HG03196 (cell line): ENCODE measurements around the gene FANCD2.
"Not testable (repeated sequence)": the region's sequence is repeated elsewhere in the genome, so short reads cannot be mapped to it uniquely, and the experiment has no call there.

ENCODE experiments used
- ATAC-seq: cut with Tn5 transposase; IDR thresholded peaks from one replicate; pipeline ENCODE4 v1.9.1; 2021; ENCODE audit not compliant: unreplicated experiment

The FANCD2 gene

DNA sequence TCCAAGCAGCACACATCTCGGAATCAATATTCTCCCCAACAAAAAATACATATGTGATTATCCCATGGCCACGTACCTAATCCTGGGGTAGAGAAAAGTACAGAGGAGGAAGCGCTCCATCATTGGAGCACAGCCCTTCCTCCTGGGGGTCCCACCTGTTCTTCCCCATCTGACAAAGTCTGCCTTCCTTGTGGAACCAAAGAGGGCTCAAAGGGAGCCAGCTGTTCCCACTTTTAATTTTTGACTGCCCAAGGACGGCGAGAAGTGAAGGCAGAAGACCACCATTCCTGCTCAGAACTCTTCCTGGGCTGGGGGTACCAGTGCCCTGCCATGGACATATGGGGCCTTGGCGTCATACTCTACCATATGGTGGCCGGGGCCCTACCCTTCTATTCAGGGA, 14.1 kb upstream of the FANCD2 start:
- no peak for ATAC-seq

DNA sequence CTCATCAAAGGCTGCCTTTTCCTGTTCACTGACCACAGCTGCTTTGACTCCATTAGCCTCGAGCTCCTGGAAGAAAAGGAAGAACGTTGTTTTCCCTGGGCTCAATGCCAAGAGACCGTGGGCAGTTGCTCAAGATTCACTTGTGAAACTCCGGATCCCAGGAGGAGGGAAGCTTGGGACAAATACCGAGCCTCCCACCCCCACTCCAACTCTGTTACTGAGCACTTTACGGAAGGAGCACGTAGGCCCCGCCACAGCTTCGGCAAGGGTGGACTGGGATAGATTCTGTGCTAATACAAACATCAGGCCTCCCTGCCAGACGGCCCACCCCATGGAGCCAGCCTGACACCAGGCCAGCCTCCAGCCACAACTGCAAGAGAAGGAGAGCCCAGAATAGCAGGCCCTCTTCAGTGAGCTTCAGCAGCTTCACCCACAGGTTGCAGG, 10.8 kb upstream of the FANCD2 start:
- no peak for ATAC-seq

DNA sequence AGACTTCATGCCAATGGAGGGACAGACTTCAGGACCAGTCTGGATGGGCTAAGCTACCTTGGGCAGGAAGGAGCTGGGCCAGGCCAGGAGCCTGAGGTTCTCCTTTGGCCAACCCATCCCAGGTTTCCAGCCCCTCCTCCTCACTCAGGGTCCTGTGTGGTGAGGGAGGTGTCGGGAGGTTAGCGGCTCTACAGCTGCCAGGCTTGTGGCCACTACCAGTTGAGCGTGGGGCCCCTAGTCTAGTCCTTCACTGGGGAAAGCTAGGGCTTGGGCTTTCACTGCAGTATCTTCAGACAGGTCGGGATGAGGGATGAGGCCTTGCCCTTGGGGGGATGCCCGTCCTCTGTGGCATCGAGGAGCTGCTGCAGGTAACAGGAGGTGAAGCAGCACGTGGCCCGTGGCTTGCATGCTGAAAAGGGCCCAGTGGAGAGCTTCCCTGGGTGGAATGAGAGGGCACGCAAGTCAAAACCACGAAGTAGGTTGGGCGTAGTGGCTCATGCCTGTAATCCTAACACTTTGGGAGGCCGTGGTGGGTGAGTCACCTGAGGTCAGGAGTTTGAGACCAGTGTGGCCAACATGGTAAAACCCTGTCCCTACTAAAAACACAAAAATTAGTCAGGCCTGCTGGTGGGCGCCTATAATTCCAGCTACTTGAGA, 8.5 kb upstream of the FANCD2 start:
- no peak for ATAC-seq

DNA sequence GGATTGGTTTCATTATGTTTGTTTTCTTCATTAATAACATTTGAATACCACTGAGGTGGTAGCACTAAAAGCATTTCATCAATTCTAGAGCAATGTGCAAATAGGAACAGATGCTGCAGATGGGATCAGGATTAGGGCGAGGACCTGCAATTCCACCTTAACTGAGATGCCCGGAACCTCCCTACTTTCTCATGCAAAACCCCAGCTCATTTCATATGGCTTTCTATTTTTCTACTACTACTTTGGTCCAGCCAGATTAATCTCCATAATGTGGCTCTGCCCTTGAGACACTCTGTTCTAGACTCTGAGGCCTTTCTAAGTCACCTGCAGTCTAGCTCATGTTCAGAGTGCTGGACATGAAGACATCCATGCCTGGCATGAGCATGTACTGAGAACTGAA, 7.4 kb upstream of the FANCD2 start:
- not testable (repeated sequence) for ATAC-seq

DNA sequence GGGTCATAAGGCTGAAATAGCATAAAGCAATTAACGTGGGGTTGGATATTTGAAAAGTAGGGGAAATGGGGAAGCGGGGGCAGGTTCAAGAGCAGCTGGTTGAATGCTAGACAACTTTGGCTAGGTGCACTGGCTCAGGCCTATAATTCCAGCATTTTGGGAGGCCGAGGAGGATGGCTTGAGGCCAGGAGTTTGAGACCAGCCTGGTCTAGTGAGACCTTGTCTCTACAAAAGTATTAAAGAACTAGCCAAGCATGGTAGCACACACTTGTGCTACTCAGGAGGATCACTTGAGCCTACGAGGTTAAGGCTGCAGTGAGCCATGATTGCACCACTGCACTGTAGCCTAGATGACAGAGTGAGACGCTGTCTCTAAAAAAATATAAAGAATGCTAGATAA, 6.9 kb upstream of the FANCD2 start:
- ATAC-seq, result no peak

DNA sequence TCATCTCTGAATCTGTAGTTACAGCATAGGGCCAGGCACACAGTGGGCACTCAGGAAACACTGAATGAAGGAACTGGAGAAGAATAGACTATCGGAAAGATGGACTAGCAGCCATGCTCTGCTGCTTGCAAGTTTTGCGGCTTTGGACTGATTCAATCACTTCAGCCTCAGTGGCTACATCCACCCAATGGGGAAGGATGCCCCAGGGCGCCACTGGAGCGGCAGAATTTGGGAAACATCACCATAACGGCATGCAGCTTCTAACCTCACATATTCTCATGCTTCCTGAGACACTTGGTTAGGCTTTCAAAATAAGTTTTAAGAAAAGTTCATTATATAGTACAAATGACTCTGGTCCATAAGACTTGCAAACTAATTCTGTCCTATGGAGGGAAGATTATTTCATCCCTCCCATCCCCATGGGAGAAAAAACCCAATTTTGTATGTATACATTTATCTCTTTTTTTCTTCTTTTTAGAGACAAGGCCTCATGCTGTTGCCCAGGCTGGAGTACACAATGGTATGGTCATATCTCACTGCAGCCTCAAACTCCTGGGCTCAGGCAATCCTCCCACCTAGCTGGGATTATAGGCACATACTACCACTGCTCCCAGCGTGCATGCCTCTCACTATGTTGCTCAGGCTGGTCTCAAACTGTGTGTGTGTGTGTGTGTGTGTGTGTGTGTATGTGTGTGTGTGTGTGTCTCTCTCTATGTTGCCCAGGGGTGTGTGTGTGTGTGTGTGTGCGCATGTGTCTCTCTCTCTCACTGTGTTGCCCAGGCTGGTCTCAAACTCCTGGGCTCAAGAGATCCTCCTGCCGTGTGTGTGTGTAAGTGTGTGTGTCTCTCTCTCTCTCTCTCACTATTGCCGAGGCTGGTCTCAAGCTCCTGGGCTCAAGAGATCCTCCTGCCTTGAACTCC, 4.1 kb upstream of the FANCD2 start:
- ATAC-seq, result no peak

DNA sequence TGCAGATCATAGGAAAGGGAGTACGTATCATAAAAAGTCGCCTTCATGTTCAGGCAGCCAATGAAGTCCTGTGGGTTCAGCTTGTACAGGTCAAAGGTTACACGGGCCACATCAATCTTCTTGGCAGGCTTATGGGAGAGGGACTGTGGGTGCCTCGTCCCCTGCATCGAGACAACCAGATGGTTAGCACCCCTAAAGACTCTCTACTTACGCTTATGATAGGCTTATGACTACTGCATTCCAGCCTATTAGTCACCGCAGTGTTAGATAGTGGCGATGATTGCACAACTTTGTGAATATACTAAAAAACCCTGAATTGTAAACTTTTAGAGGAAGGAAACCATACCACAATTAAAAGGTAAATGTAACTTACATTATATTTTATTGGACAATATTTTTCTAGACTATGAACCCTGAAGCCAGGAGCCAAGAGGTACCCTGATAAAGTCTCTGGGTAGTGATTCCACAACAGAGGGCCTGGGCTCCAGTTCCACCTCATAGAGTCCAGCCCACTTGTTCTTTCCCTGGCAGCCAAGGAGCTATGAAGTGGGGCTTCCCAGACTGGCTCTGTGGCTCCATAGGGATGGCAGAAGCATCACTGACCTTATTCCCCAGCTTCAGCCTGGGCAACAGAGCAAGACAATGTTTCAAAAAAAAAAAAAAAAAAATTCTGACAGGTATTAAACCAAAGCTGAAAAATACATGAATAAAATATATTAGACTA, 2.5 kb upstream of the FANCD2 start:
- ATAC-seq, result no peak

DNA sequence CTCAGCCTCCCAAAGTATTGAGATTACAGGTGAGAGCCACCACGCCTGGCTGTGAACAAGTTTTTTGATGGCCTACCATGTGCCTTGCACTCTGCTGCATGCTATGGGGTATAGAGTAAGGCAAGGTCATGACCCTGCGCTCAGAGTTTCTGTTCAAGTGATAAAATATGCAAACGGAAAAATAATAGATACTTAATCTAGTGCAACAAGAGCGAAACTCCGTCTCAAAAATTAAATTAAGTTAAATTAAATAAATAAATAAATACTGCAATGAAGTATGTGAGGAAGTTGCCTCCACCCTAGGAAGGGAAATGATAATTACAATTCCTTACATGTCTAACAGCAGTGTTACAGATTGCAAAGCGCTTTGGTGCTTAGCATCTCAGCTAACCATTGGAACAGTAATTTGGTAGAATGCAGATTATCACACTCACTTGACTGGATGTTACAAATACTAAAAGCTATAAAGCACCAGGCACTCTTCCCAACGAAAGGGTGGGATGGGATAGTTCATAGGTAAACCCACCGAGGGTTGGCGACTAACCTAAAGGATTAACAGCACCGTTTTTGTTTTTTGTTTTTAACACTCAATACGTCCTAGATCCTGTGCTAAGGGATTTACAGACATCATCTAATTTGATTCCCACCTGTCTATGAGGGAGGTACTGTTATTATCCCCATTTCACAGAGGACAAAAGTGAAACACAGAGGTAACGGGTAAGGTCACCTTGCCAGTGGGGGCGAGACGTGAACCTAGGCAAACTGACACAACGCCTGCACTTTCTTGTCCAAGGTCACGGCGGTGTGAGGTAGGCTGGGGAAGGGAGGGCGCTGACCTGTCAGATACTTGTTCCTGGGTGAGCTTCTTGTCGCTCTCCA, 793 bp upstream of the FANCD2 start:
- ATAC-seq, result no peak

DNA sequence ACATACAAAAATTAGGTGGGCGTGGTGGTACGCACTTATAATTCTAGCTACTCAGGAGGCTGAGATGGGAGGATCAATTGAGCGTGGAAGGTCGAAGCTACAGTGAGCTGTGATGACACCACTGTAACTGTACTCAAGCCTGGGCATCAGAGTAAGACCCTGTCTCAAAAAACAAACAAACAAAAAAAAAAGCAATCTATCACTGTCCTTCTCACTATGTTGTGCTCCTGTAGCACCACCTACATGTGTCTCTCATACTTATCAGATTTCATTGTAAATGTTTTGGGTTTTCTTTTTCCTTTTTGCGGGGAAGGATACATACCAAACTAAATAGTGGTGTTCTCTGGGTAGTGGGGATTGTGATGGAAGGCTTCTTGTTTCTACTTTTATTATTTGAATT, 14.8 kb downstream of the FANCD2 start:
- ATAC-seq, result no peak

DNA sequence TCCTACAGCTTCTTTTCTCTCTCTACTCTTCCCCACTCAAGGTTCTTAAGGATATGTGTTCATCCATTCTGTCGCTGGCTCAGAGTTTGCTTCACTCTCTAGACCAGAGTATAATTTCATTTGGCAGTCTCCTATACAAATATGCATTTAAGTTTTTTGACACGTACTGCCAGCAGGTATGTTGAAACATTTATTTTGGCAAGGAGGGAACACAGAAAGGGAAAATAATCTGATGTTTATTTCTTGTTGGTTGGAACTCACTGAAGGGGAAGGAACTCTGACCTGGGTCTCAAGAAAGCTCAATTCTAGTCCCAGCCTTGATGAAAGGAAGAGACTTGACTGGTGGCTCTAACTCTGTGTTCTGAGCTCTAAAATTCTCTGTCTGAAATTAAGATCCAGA, 21.6 kb downstream of the FANCD2 start:
- ATAC-seq, result no peak

DNA sequence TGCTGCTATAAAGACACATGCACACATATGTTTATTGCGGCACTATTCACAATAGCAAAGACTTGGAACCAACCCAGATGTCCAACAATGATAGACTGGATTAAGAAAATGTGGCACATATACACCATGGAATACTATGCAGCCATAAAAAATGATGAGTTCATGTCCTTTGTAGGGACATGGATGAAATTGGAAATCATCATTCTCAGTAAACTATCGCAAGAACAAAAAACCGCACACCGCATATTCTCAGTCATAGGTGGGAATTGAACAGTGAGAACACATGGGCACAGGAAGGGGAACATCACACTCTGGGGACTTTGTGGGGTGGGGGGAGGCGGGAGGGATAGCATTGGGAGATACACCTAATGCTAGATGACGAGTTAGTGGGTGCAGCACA, 26.8 kb downstream of the FANCD2 start:
- not testable (repeated sequence) for ATAC-seq

DNA sequence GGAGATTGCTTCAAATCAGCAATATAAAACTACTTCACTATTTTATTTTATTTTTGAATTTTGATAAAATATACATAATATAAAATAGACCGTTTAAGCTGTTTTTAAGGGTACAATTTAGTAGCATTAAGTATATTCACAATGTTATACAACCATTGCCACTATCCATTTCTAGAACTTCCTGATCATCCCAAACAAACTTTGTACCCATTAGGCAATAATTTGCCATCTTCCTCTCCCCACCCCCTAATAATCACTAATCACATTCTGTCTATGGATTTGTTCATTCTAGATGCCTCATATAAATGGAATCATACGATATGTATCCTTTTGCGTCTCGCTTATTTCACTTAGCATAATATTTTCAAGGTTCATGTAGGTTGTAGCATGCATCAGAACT, 28.9 kb downstream of the FANCD2 start:
- no peak for ATAC-seq

DNA sequence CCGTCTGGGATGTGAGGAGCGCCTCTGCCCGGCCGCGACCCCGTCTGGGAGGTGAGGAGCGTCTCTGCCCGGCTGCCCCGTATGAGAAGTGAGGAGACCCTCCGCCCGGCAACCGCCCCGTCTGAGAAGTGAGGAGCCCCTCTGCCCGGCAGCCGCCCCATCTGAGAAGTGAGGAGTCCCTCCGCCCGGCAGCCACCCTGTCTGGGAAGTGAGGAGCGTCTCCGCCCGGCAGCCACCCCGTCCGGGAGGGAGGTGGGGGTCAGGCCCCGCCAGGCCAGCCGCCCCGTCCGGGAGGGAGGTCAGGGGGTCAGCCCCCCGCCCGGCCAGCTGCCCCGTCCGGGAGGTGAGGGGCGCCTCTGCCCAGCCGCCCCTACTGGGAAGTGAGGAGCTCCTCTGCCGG, 43.8 kb downstream of the FANCD2 start:
- ATAC-seq, result not testable (repeated sequence)

DNA sequence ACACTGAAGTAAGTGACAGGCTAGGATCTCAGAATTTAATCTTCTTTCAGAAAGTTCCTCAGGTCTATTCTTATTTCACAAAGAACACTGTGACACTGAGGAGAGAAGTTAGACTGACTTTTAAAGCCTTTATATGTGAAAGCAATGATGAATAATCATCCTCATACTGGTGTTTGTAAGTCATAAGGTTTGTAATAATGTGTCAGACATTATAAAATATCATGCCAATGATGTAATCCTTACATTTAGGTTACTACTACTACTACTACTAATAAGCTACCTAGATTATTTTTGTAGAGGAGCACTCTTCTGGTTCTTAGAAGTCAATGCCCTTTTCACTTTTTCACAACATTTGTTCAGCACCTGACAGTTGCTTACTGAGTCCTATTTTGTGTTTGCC, 48.4 kb downstream of the FANCD2 start:
- ATAC-seq, result no peak

DNA sequence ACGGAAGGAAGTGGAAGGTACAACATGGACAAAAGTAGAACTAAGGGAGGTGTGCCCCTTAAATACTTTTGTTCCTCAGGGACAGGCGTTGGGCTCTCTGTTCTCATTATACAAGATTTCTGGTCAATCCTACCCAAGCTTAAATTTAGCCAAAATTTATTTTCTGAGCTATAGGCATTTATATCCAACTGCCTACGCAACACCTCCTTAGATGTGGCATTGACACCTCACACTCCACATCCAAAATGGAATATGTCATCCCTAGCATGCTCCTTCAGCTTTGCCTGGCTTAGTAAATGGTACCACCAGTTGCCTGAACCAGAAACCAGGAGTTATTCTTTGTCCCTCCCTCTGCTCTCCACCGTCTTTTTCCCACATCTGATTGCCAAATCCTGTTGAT, 55.6 kb downstream of the FANCD2 start:
- no peak for ATAC-seq

DNA sequence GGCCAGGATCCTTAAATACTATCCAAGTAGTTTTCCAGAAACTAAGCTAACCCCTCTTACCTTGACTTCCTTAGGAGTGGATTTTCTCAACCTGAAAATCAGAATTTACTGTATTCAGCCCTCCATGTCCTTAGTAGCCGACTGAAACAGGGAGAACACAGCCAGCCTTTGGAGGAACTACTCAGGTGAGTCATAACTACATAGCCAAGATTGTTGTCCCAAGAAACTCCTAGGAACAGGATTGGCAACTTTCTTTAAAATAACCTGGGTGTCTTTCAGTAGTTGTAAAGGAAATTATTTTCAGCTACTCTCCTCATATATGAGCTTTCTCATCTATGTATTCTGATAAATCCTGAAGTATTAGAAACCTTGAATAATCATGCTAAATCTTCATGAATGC, 59.5 kb downstream of the FANCD2 start:
- no peak for ATAC-seq

DNA sequence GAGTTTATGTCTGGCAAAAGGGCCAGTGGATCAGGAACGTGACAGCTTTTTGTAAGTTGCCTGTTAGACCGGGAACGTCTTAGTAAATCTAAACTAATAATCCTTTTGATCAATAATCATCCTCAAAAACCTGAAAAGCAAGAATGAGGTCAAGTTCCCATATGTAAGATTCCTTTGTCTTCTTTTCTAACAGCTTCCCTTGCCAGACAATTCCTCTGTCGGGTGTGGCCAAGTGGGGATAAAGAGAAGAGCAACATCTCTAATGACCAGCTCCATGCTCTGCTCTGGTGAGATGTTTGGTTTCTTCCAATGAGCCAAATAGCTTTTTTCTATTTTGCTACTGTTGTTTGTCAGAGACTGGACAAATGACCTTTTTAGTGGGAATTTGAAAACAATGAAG, 62.0 kb downstream of the FANCD2 start:
- ATAC-seq, result no peak

DNA sequence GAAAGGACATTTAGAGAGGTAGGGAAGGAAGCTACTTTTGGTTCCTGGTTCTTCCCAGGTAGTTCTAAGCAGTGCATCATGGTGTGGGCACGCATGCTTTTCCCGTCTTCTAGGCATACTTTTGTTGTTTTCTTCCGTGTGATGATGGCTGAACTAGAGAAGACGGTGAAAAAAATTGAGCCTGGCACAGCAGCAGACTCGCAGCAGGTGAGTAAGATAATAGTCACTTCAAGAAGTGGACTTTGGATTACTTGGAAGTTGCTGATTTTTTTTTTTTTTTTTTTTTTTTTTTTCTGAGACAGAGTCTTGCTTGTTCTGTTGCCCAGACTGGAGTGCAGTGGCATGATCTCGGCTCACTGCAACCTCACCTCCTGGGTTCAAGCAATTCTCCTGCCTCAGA, 63.9 kb downstream of the FANCD2 start:
- no peak for ATAC-seq

DNA sequence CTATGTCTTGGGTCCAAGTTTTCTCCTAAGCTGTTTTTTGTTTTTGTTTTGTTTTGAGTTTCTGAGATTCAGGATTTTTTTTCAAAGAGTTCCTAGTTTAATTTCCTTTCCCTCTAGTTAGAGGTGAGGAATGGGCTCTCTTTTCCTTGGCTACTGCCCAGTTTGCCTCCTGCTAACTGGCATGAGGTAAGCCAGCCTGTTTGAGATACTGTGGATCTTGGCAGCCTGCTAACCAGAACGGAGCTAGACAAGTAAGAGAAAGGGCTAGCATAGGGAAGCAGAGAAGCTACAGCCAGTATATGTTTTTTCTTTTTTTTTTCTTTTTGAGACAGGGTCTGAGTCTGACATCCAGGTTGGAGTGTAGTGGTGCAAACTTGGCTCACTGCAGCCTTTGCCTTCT, 64.5 kb downstream of the FANCD2 start:
- ATAC-seq, result not testable (repeated sequence)

DNA sequence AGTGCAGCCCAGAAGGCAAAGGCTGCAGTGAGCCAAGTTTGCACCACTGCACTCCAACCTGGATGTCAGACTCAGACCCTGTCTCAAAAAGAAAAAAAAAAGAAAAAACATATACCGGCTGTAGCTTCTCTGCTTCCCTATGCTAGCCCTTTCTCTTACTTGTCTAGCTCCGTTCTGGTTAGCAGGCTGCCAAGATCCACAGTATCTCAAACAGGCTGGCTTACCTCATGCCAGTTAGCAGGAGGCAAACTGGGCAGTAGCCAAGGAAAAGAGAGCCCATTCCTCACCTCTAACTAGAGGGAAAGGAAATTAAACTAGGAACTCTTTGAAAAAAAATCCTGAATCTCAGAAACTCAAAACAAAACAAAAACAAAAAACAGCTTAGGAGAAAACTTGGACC, 65.2 kb downstream of the FANCD2 start:
- ATAC-seq, result not testable (repeated sequence)

DNA sequence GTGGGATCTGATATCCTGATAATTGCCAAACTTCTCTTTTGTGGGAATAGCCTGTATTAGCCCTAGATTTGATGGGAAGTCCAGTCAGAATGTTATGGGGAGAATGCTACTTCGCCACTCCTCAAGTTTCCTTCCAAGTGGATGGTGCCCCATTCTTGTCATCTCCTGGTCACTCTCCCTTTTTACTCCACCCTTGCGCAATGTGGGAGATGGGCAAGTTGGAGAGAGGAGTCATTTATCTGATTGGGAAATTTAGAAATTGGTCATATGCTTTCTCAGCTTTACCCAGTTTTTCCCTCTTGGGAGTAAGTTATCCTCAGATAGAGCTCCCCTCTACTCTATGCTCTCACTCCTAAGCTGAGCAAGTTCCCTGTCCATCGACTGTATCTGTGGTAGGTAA, 67.4 kb downstream of the FANCD2 start:
- ATAC-seq, result no peak
